ENCODE measurements around the gene NUP85.
A peak's percentile ranks its signal among the peaks of the same experiment; 100 is the strongest.
"Not testable (repeated sequence)": the region's sequence is repeated elsewhere in the genome, so short reads cannot be mapped to it uniquely, and the experiment has no call there.

The NUP85 gene

GRCh38 chr17:75242461-75243042 is 37.1 kb downstream of the NUP85 start:
- DNase-seq: peak; percentile 30

DNA sequence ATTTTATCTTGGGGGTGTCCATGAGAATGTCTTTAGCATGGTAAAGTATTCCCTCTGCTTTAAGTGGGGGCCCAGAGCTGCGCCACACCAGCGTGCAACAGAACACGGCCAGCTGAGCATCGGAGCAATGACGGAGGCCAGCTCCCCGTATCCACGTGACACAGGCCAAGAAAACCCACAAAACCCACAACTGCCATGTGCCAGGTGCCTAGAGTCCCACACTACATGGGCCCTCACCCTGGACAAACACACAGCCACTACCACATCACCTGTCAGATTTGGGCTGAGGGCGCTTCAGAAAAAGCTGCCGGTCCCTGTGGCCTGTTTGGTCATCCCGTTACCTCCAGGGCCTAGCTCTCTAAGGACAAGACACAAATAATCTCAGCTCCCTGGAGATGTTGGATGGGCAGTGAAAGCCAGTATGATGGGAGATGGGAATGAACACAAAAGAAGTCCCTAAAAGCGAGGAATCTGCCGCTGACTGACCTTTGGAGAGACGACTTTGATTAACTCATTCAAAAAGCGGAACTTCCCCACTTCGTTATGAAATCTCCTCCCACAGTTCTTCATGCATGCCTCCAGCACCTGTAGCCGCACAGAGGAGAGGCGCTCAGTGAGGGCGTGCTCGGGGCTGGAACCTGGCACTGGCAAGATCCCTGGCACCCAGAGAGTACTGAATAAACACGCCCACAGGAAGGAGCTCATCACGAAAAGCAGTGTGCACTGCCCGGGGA is 38.8 kb downstream of the NUP85 start:
- no peak for DNase-seq

DNA sequence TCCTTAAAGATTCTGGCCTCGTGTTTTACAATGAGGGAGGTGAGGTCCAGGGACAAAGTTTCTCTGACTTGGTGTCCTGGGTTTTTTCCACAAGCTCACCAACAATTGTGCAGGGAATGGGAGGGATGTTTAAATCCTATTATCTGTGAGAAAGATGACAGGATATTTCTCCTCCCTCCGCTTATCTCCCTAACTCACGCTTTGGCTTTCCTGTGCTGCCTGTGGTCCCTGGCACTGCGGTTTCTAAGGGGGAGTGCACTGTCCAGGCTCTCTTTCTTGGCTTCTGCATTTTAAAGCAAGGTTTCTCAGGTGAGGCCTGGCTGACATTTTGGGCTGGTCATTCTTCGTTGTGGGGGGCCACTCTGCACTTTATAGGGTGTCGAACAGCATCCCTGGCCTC is 39.5 kb downstream of the NUP85 start:
- DNase-seq: no peak

DNA sequence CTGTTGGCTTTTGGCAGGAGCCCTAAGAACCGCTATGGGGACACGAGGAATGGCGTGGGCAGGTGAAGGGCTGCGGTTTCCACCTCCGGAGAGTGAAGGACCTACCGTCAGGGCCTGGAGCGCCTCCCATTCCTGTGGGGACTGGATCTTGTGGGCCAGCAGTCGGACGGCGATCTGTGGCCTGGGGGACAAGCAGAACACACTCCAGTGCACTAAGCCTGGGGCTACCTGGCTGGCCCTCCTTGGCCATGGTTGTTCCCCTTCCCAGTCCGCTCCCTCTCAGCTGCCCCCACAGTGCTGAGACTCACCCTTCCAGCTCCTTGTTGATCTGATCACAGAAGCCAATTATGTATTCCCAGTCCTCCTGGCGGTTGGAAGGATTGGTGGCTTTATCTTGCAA is 40.9 kb downstream of the NUP85 start:
- no peak for DNase-seq

DNA sequence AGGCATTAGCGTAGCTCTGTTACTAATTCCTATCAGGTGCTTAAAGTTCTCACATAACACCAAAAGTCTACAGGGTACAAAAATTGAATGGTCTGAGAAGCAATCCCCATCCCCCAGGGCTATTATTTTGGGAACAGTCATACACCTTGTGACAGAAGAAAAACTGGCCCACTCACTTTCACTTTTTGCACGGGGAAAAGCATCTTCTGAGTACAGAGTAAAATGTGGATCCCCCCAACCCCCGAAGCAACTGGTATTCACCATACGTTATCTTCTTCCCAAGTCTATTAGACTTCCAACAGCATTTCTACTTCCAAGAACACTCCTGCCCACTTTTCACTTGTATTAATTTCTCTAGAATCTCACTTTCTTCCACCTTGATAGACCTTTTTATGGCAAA is 44.1 kb downstream of the NUP85 start:
- no peak for DNase-seq

- DNase-seq: peak; percentile 81
Measured at GRCh38 chr17:75250009-75250471, 44.6 kb downstream of the NUP85 start.

DNA sequence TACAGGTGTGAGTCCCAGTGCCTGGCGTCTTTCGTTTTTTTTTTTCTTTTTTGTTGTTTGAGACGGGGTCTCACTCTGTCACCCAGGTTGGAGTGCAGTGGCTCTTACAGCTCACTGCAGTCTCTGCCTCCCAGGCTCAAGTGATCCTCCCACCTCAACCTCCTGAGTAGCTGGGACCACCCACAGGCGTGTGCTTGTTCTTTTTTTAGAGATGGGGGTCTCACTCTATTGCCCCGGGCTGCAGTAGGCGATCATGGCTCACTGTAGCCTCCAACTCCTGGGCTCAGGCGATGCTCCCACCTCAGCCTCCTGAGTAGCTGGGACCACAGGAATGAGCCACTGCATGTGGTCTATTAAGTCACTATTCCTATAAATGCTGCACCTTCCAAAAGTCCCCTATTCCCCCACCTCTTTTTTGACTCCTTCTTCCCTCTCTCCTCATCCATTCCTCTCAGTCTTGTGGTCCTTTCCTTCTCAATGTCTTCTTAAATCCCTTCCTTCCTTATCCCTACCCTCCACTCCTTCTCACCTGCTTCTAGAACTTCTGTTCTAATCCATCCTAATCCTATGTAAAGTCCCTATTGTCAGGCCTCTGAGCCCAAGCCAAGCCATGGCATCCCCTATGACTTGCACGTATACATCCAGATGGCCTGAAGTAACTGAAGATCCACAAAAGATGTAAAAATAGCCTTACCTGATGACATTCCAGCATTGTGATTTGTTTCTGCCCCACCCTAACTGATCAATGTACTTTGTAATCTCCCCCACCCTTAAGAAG is 46.7 kb downstream of the NUP85 start:
- no peak for DNase-seq

DNA sequence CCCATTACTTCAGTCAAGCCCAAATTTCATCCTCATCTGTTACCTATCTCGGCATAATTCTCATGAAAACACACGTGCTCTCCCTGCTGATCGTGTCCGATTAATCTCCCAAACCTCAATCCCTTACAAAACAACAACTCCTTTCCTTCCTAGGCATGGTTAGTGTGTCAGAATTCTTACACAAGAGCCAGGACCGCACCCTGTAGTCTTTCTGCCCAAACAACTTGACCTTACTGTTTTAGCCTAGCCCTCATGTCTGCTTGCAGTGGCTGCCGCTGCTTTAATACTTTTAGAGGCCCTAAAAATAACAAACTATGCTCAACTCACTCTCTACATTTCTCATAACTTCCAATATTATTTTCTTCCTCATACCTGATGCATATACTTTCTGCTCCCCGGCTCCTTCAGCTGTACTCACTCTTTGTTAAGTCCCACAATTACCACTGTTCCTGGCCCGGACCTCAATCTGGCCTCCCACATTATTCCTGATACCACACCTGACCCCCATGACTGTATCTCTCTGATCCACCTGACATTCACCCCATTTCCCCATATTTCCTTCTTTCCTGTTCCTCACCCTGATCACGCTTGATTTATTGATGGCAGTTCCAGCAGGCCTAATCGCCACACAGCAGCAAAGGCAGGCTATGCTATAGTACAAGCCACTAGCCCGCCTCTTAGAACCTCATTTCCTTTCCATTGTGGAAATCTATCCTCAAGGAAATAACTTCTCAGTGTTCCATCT is 50.6 kb downstream of the NUP85 start:
- not testable (repeated sequence) for DNase-seq

GRCh38 chr17:75257228-75257627 is 51.7 kb downstream of the NUP85 start:
- not testable (repeated sequence) for DNase-seq

DNA sequence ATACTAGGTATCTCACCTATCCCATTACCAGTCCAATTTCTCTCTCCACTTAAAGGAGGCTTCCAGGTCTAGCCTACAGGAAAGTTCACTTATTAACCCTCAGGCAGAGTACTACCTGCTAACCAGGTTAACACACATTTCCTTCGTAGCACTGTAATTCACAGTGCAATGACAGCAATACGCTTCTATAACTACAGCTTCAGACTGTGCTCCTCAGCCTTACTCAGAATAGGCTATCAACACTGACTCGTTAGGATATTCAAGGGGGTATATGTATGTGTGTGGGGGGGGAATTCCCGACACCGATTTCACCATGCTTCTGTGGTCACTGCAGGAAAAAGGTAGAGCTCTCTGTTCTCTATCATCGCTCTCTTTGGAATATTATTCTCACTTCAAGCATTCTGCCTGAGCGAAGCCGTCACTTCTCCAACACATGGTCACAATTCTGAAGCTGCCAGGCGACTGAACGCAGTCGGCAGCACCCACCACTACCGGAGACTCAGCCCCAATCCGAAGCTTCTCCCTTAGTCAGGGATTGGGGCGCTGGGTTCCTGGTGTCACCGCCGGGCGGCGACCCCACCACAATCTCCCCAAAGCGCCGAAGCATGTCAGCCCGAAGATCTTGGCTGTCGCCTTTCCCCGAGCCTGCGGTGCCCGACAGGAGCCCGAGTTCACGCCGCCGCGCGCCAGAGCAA is 55.3 kb downstream of the NUP85 start:
- DNase-seq: peak; percentile 55

DNA sequence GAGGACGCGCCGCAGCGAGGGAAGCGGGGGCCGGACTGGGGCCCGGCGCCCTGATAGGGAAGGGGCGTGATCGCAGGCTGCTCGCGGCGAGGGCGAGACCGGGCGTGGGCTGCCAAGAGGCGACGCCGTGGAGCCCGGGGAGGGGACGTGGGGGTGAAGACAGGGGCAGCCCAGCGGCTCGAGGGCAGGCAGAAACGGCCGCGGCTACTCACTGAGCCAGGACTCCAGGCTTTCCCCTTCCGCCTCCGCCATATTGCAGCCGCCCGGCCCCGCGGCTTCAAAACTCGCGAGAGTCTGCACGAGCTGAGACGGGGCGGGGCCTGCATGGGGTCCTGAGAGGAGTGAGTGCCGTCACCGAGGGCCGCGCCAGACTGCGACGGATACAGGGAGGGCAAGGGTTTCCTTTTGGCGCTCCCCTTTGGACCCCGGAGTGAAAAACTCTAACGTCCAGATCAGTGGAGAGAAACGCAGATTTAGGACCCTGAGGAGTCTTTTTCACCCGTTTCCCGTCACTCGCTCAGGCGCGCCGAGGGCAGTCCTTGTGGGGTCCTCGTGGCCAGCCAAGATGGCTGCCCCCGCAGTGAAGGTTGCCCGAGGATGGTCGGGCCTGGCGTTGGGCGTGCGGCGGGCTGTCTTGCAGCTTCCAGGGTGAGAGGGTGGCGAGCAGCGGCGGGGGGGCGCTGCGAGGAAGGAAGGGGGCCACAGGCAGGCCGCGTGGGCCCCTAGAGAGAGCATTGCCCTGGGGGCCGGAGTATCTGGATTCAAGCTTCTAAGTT is 56.0 kb downstream of the NUP85 start, which contains the start of the genes GGA3 and MRPS7:
TSS of gene GGA3 (minus strand) at position 271 of the 776 bp plus-strand sequence. CDS start at position 252, 19 bp downstream.
TSS of gene MRPS7 (plus strand) at position 544 of the 776 bp plus-strand sequence. CDS start at position 566, 22 bp downstream.
- peak; percentile 96 for DNase-seq

DNA sequence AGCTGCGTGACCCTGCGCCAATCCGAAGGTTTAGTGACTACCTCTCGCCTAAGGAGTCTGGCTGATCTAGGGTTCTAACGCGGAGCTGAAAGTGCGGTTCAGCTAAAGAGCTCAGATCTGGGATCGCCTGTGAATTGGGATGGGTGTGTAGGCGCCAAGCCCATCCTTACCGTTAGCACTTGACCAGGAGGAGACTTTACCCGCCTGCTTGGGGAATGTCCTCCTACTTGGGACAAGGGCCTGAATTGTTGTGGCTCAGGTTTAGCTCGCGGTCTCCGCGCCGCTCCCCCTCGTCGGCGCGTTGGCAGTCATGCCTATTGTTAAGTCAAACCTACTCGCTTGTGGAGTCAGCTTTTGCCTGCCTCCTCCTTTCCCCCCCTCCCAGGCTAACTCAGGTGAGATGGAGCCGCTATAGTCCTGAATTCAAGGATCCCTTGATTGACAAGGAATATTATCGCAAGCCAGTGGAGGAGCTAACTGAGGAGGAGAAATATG is 56.7 kb downstream of the NUP85 start:
- DNase-seq: no peak

DNA sequence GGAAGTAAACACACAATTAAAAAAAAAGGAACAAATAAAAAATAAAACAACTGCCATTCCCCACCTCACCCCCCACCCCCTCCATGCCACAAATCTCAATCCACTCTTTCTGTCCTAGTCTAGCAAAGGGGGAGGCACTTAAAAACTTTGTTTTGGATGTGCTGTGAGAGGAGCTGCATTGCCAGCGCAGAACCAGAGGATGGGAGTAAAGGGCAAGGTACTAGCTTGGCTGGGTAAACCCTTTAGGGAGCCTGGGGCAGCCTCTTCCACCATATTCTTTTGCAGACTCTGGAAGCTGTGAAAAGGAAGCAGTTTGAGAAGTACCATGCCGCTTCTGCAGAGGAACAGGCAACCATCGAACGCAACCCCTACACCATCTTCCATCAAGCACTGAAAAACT is 57.6 kb downstream of the NUP85 start:
- DNase-seq: no peak

DNA sequence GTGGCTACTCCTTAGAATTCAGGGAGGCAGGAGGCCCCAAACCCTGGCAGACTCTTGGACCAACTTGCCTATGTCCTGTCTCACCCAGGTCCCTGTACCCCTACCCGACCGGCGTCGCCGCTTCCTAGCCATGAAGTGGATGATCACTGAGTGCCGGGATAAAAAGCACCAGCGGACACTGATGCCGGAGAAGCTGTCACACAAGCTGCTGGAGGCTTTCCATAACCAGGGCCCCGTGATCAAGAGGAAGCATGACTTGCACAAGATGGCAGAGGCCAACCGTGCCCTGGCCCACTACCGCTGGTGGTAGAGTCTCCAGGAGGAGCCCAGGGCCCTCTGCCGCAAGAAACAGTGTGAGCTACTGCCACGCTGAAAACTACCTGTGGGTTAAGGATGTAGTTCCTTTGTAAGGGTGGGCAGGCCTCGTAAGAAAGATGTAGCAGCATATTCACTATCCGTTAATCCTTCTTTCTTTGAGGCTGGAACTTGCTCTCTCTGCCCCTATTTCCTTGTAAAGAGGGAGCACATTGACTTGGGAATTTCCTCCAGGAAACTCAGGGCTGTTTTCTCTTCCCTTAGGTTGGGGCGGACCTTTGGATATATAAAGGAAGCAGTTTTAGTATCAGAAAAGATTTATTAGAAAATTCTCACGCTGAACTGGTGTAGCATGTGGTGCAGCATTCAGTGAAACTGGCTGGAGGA is 60.3 kb downstream of the NUP85 start:
- no peak for DNase-seq

GRCh38 chr17:75266316-75267152 is 61.1 kb downstream of the NUP85 start:
- no peak for DNase-seq

GRCh38 chr17:75267153-75267410 is 61.6 kb downstream of the NUP85 start:
- no peak for DNase-seq

GRCh38 chr17:75267411-75268232 is 62.1 kb downstream of the NUP85 start:
- no peak for DNase-seq

DNA sequence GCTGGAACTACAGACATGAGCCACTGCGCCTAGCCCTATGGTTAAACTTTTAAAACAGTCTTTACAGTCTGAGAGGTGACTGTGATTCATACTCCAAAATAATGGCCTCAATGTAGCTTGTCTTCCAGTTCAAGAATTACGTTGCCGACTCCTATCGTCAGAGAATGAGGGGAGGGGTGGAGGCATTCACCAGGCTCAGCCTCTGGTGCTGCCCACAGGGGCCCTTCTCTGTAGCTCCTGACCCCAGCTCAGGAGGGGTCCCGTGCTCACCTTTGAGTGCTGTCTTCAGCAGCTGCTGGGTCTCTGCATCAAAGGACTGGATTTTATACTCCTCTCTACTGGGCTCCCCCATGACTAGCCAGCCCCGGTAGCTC is 64.4 kb downstream of the NUP85 start:
- no peak for DNase-seq
